Middle frontal gyrus (tissue), 1 donor: ENCODE measurements around the gene TBC1D28.
"Not testable (repeated sequence)": the region's sequence is repeated elsewhere in the genome, so short reads cannot be mapped to it uniquely, and the experiment has no call there.

Experiments used
- DNase-seq: peaks from one replicate; pipeline ENCODE4 v3.0.0-alpha.2; 2015; ENCODE audit warnings: low spot score; ENCODE audit errors: extremely low spot score

TBC1D28 gene

DNA sequence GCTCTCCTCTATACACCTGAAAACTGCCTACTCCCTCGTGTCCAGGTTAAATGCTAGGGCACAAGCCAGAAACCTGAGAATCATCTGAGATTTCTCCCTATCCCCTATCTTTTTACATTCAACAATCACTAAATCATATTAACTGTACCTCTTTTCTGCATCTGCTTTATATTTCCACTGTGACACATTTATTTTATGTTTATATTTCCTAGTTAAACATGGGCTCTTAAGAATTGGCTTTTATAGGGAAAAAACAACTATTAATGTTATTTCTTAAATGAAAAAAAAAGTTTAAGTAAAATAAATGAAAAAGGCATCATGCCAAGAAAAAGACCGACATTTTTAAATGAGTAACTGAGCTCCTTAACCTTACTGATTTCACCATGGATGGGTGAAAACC, 26.6 kb downstream of the TBC1D28 start:
- not testable (repeated sequence) for DNase-seq

DNA sequence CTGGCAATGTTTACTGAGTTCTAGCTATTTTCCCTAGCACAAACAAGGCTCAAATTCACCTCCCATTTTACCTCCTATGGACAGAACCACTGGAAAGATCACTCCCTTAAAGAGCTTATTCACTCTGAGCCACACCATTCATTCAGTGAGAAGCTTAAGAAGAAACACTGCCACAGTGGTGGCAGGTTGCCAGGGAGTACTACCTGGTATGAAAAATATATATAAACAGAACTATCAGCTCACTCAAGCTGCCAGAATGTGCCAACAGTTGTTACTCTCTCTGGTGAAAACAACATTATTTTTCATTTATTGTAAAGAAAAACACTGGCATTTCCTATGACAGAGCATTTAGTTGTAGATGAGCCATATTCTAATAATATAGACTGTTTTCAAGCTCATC, 31.2 kb downstream of the TBC1D28 start:
- DNase-seq = not testable (repeated sequence)

DNA sequence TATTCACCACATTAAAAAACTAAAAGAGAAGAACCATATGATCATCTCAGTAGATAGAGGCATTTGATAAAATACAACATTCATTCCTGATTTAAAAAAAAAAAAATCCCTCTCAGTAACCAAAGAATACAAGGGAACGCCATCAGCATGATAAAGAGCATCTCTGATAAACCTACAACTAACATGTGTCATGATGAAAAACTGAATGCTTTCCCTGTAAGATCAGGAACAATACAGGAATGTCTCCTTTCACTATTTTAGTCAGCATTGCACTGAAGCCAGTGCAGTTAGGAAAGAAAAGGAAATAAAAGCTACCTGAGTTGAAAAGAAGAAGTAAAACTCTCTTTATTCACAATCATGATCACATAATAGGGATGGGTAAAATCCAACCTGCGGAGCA, 51.1 kb downstream of the TBC1D28 start:
- DNase-seq = not testable (repeated sequence)
